BLaER1 (cell line): ENCODE data around the gene LAMTOR2.
A peak's percentile ranks its signal among the peaks of the same experiment; 100 is the strongest.
"Not testable (repeated sequence)": the region's sequence is repeated elsewhere in the genome, so short reads cannot be mapped to it uniquely, and the experiment has no call there.

ENCODE experiments used
- H3K27ac ChIP-seq: shearing (Covaris generic); formaldehyde crosslinking; 2 replicates; pipeline ENCODE4 v1.8.1; 2022
- H3K27me3 ChIP-seq: shearing (Covaris generic); formaldehyde crosslinking; 2 replicates; pipeline ENCODE4 v1.8.1; 2022
- H3K36me3 ChIP-seq: shearing (Covaris generic); formaldehyde crosslinking; 2 replicates; pipeline ENCODE4 v1.8.1; 2022
- H3K4me1 ChIP-seq: shearing (Covaris generic); formaldehyde crosslinking; 2 replicates; pipeline ENCODE4 v1.8.1; 2022
- H3K4me2 ChIP-seq: shearing (Covaris generic); formaldehyde crosslinking; 2 replicates; pipeline ENCODE4 v1.8.1; 2022
- H3K4me3 ChIP-seq: shearing (Covaris generic); formaldehyde crosslinking; 2 replicates; pipeline ENCODE4 v1.8.1; 2022
- H3K9ac ChIP-seq: shearing (Covaris generic); formaldehyde crosslinking; 2 replicates; pipeline ENCODE4 v1.8.1; 2022
- H3K9me3 ChIP-seq: shearing (Covaris generic); formaldehyde crosslinking; 2 replicates; pipeline ENCODE4 v1.8.1; 2022
- H4K20me1 ChIP-seq: shearing (Covaris generic); formaldehyde crosslinking; 2 replicates; pipeline ENCODE4 v1.8.1; 2022
- Cebpa-rat ChIP-seq: shearing (Covaris generic); IDR thresholded peaks from 2 replicates; pipeline ENCODE4 v1.8.1; 2022

LAMTOR2 gene

GRCh38 chr1:156021093-156021428 is 33.5 kb upstream of the LAMTOR2 start:
- no peak overlapping the region; the same call in 1 of the 2 replicates for H3K27ac ChIP-seq

GRCh38 chr1:156021954-156022353 is 32.6 kb upstream of the LAMTOR2 start:
- no peak overlapping the region for H3K4me2 ChIP-seq
- no peaks in the 10 kb centered on the region for H3K9me3 ChIP-seq
- H3K4me3 ChIP-seq, result no peak overlapping the region
- TF ChIP-seq Cebpa-rat, result no peak
- no peak overlapping the region for H3K9ac ChIP-seq
- H3K27me3 ChIP-seq, result no peaks in the 10 kb centered on the region
- H3K4me1 ChIP-seq, result peaks cover 23% of the 10 kb centered on the region
- H4K20me1 ChIP-seq, result 0 out of 2 replicates have a peak, but pooled peaks cover 6% of the 10 kb centered on the region
- H3K27ac ChIP-seq, result no peak overlapping the region
- peaks cover 29% of the 10 kb centered on the region for H3K36me3 ChIP-seq

More at GRCh38 chr1:156021093-156021428, 33.5 kb upstream of the LAMTOR2 start:
- Histone ChIP-seq H3K9ac (peak overlapping the region; percentile 86; the same call in 1 of the 2 replicates), H4K20me1 (0 out of 2 replicates have a peak, but pooled peaks cover 6% of the 10 kb centered on the region), H3K4me2 (peak overlapping the region; percentile 90), H3K9me3 (no peaks in the 10 kb centered on the region), H3K4me1 (peaks cover 32% of the 10 kb centered on the region), H3K4me3 (peak overlapping the region; percentile 82), H3K36me3 (peaks cover 36% of the 10 kb centered on the region), H3K27me3 (no peaks in the 10 kb centered on the region)
- no peak for TF ChIP-seq Cebpa-rat

DNA sequence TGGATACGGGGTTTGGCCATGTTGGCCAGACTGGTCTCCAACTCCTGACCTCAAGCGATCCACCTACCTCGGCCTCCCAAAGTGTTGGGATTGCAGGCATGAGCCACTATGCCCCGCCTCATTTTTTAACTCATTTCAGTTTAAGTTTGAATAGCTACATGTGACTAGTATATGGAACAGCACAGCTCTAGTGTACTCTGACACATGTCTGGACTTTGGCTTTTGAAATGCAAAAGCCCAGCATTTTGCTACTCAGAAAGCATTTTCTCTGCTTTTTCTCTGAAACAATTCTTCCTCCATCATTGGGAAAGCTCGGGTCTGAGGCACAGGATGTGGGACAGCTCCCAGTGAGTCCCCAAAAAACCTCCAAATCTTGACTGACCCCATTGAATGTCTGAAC is 29.8 kb upstream of the LAMTOR2 start:
- H3K9ac ChIP-seq, result no peak overlapping the region
- H3K4me2 ChIP-seq, result no peak overlapping the region
- H3K4me1 ChIP-seq, result peaks cover 11% of the 10 kb centered on the region
- 0 out of 2 replicates have a peak, but pooled peaks cover under 1% of the 10 kb centered on the region for H3K36me3 ChIP-seq
- H3K9me3 ChIP-seq, result no peaks in the 10 kb centered on the region
- H3K27ac ChIP-seq, result no peak overlapping the region
- TF ChIP-seq Cebpa-rat, result no peak
- 0 out of 2 replicates have a peak, but pooled peaks cover 5% of the 10 kb centered on the region for H4K20me1 ChIP-seq
- H3K4me3 ChIP-seq, result no peak overlapping the region
- no peaks in the 10 kb centered on the region for H3K27me3 ChIP-seq

DNA sequence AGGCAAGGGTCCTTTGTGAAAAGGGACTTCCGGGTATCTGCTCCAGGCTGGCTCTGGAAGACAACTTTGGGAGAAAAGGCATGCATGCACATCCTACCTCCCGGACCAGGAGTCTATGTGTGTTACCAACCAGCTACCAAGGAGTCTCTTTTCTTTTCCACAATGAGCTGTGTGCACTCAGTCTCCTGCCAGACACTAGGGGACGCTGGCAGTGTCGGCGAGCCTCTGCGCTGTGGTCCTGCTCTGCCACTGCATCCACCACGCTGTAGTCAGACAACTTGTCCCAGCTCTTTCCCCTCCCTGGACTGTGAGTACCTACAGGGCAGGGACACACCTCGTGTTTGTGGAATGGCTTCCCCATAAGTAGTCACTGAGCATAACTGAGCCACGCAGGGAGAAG is 28.7 kb upstream of the LAMTOR2 start:
- H4K20me1 ChIP-seq, result no peaks in the 10 kb centered on the region
- H3K4me1 ChIP-seq, result peaks cover 6% of the 10 kb centered on the region; the same call in 1 of the 2 replicates
- no peak for TF ChIP-seq Cebpa-rat
- H3K4me2 ChIP-seq, result no peak overlapping the region
- no peak overlapping the region for H3K4me3 ChIP-seq
- H3K27me3 ChIP-seq, result no peaks in the 10 kb centered on the region
- H3K9ac ChIP-seq, result no peak overlapping the region
- no peaks in the 10 kb centered on the region for H3K36me3 ChIP-seq
- H3K27ac ChIP-seq, result no peak overlapping the region
- no peaks in the 10 kb centered on the region for H3K9me3 ChIP-seq

GRCh38 chr1:156026588-156026987 is 28.0 kb upstream of the LAMTOR2 start:
- H3K4me2 ChIP-seq, result no peak overlapping the region
- no peak for TF ChIP-seq Cebpa-rat
- no peak overlapping the region for H3K9ac ChIP-seq
- H3K27me3 ChIP-seq, result no peaks in the 10 kb centered on the region
- no peaks in the 10 kb centered on the region for H3K4me1 ChIP-seq
- no peak overlapping the region for H3K27ac ChIP-seq
- H3K4me3 ChIP-seq, result no peak overlapping the region
- no peaks in the 10 kb centered on the region for H3K36me3 ChIP-seq
- no peaks in the 10 kb centered on the region for H3K9me3 ChIP-seq
- H4K20me1 ChIP-seq, result no peaks in the 10 kb centered on the region

GRCh38 chr1:156033011-156033410 is 21.6 kb upstream of the LAMTOR2 start:
- no peak for TF ChIP-seq Cebpa-rat
- no peaks in the 10 kb centered on the region for H3K9me3 ChIP-seq
- no peak overlapping the region for H3K4me2 ChIP-seq
- no peak overlapping the region for H3K4me3 ChIP-seq
- H3K27me3 ChIP-seq, result no peaks in the 10 kb centered on the region
- no peak overlapping the region for H3K9ac ChIP-seq
- peaks cover 5% of the 10 kb centered on the region; the same call in 1 of the 2 replicates for H3K4me1 ChIP-seq
- H4K20me1 ChIP-seq, result no peaks in the 10 kb centered on the region
- no peak overlapping the region for H3K27ac ChIP-seq
- H3K36me3 ChIP-seq, result peaks cover 27% of the 10 kb centered on the region

GRCh38 chr1:156034991-156035390 is 19.6 kb upstream of the LAMTOR2 start:
- not testable (repeated sequence) for H3K9me3 ChIP-seq, H3K27ac ChIP-seq, H3K4me1 ChIP-seq, H3K4me2 ChIP-seq, H3K9ac ChIP-seq, H3K4me3 ChIP-seq, H3K27me3 ChIP-seq, H4K20me1 ChIP-seq
- peaks cover 46% of the 10 kb centered on the region for H3K36me3 ChIP-seq

DNA sequence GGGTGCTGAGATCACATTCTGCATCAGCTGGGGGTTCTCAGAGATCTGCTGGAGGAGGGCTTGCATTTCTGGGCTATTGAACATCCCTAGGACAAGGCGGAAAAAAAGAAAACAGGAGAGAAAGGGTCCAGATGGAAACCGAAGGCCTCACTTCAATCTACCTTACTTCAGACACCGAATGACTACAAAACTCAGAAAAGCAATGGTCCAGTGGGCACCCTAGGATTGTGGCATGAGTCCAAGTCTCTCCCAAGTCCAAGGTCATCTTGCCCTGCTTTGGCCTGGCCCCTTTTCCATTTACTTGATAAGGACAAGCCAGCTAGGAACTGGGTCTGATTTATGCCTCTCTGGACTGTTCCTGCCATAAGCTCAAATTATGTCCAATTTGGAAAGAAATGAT is 11.8 kb upstream of the LAMTOR2 start:
- Histone ChIP-seq H3K4me2 (no peak overlapping the region), H4K20me1 (no peaks in the 10 kb centered on the region), H3K4me3 (no peak overlapping the region)

GRCh38 chr1:156045076-156045475 is 9.5 kb upstream of the LAMTOR2 start:
- peaks cover 89% of the 10 kb centered on the region for H3K36me3 ChIP-seq
- TF ChIP-seq Cebpa-rat, result no peak

More for the DNA sequence above, 11.8 kb upstream of the LAMTOR2 start:
- Histone ChIP-seq H3K27ac (no peak overlapping the region), H3K36me3 (peaks cover 88% of the 10 kb centered on the region), H3K4me1 (no peaks in the 10 kb centered on the region), H3K9me3 (no peaks in the 10 kb centered on the region), H3K9ac (no peak overlapping the region), H3K27me3 (no peaks in the 10 kb centered on the region)
- TF ChIP-seq Cebpa-rat, result no peak

DNA sequence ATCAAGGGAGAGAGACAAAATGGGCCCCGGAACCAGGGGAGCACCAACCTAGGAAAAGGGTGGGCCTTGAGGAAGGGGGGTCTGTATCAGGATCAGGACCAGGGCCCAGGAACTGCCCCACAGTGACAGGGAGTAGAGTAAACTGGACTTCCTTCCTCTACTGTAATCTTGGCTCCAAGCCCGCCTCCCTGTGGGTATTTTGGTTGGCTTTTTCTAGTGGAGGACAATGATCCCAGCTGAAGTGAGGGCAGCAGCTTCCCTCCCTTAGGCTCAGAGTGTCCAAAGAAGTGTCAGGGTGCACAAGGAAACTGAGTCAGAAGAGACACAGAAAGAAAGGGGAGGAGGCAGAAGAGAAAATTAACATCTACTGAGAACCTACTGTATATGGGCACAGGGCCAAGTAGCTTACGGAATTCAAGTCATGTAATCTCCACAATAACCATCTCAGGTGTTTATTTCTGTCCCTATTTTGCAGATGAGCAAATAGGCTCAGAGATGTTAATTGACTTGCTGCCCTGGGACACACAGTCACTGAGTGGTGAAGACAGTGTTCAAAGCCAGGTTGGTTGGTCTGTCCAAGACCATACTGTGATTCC is 5.8 kb upstream of the LAMTOR2 start:
- no peak overlapping the region for H3K4me3 ChIP-seq
- no peak for TF ChIP-seq Cebpa-rat
- no peaks in the 10 kb centered on the region for H3K9me3 ChIP-seq
- no peak overlapping the region for H3K27ac ChIP-seq
- H3K4me2 ChIP-seq, result no peak overlapping the region
- H4K20me1 ChIP-seq, result peaks cover 18% of the 10 kb centered on the region; the same call in 1 of the 2 replicates
- peaks cover 27% of the 10 kb centered on the region for H3K4me1 ChIP-seq
- H3K36me3 ChIP-seq, result peaks cover 70% of the 10 kb centered on the region
- no peaks in the 10 kb centered on the region for H3K27me3 ChIP-seq
- no peak overlapping the region for H3K9ac ChIP-seq

More at GRCh38 chr1:156045076-156045475, 9.5 kb upstream of the LAMTOR2 start:
- Histone ChIP-seq H3K9me3 (no peaks in the 10 kb centered on the region), H3K27ac (no peak overlapping the region), H3K27me3 (no peaks in the 10 kb centered on the region), H3K4me2 (no peak overlapping the region), H3K4me3 (no peak overlapping the region), H3K4me1 (peaks cover under 1% of the 10 kb centered on the region), H4K20me1 (no peaks in the 10 kb centered on the region), H3K9ac (no peak overlapping the region)
